ENCODE measurements around the gene SPI1. TPM values are rescaled to one million over a fixed set of nuclear protein-coding genes. Genes with fewer than 3 reads are reported as not detected.

The SPI1 gene
- total RNA-seq (1 to 10 TPM; 1.8 to 5.8 (median 2.1) TPM), total RNA-seq (0.04 to 19.3 (median 1.2) reads per million in 29 experiments)
- 1.8 TPM for total RNA-seq (2013)

- no peak within 1 kb of the TSS for H3K27ac ChIP-seq (ENCODE audit: low read length)
- no peaks in the 10 kb centered on the region for H3K36me3 Mint-ChIP-seq
- H3K27me3 ChIP-seq (replicated peaks in 1 of 2; ENCODE audit: control insufficient read depth in 2 of 2, extremely low read depth in 1 of 2, insufficient read depth in 2 of 2, low read length in 1 of 2) = no peaks in the 10 kb centered on the region
- H3K27me3 Mint-ChIP-seq = no peaks in the 10 kb centered on the region
- POLR2A ChIA-PET = no interaction called here
- no peaks in the 10 kb centered on the region for H3K36me3 ChIP-seq (ENCODE audit: control insufficient read depth in 2 of 2, extremely low read depth in 1 of 2, insufficient read depth in 1 of 2, low read length in 1 of 2)
- H3K4me1 Mint-ChIP-seq = peaks cover 2 to 6% (median 6%) of the 10 kb centered on the region in 3 donors
- no peaks in the 10 kb centered on the region for H3K9me3 ChIP-seq
- ATAC-seq (replicated peaks in 1 of 4) = peak in 1 of 4 experiments; percentile 33
- CTCF ChIA-PET = no interaction called here
- H3K9me3 Mint-ChIP-seq = no peaks in the 10 kb centered on the region
- H3K4me3 ChIP-seq (ENCODE audit: control insufficient read depth in 1 of 2, extremely low read depth in 1 of 2, low read length in 1 of 2) = peak within 1 kb of the TSS in 1 of 2 donors; percentile 11
- peak within 1 kb of the TSS in 1 of 3 donors; percentile 47 for H3K4me3 Mint-ChIP-seq
- H3K27ac Mint-ChIP-seq = peak within 1 kb of the TSS in 1 of 2 donors; percentile 67
- peak in 8 of 35 experiments; percentile 12 to 60 (median 26) for DNase-seq
- peaks cover 0 to 13% of the 10 kb centered on the region in 2 experiments for H3K4me1 ChIP-seq (ENCODE audit: control insufficient read depth in 1 of 2, extremely low read depth in 1 of 2, insufficient read depth in 2 of 2, low read length in 2 of 2)
- 62% methylated on average over 26 of the region's 31 CpGs for WGBS (ENCODE audit: insufficient coverage)
Observed at GRCh38 chr11:47378010-47378835, at the start of gene SPI1. Gene SPI1 (minus strand): TSS chr11:47378547. CDS start chr11:47378353, 194 bp downstream.

- CTCF ChIA-PET = interaction anchor here in 1 of 2 donors (1.2 kb wide), 1 partner anchor 14 kb away, joined by 4 read pairs; no protein-coding TSS in a partner anchor
- Histone ChIP-seq H3K36me3 (ENCODE audit: control insufficient read depth in 2 of 2, extremely low read depth in 1 of 2, insufficient read depth in 1 of 2, low read length in 1 of 2) (peaks cover 3 to 31% of the 10 kb centered on the region in 2 donors), H3K27ac (ENCODE audit: low read length) (peak within 1 kb of the TSS; percentile 63), H3K4me1 (ENCODE audit: control insufficient read depth in 1 of 2, extremely low read depth in 1 of 2, insufficient read depth in 2 of 2, low read length in 2 of 2) (peaks cover 9 to 29% of the 10 kb centered on the region in 2 experiments), H3K4me3 (ENCODE audit: control insufficient read depth in 1 of 2, extremely low read depth in 1 of 2, low read length in 1 of 2) (peak within 1 kb of the TSS; percentile 86 to 93), H3K27me3 (replicated peaks in 1 of 2; ENCODE audit: control insufficient read depth in 2 of 2, extremely low read depth in 1 of 2, insufficient read depth in 2 of 2, low read length in 1 of 2) (no peaks in the 10 kb centered on the region), H3K9me3 (no peaks in the 10 kb centered on the region)
- WGBS (ENCODE audit: insufficient coverage) = under 1% methylated on average over 50 of the region's 62 CpGs
- H3K36me3 Mint-ChIP-seq = peaks cover 28% of the 10 kb centered on the region
- POLR2A ChIA-PET = interaction anchor here (0.6 to 0.7 kb wide), 3 partner anchors 14 to 720 kb away, joined by 3 to 7 read pairs (median 5); no protein-coding TSS in a partner anchor
- peak within 1 kb of the TSS; percentile 98 to 99 for H3K27ac Mint-ChIP-seq
- ATAC-seq (replicated peaks in 1 of 4) (peak; percentile 97 to 99 (median 98)), DNase-seq (peak; percentile 90 to 99 (median 95))
- H3K4me1 Mint-ChIP-seq = peaks cover 25 to 31% (median 30%) of the 10 kb centered on the region in 3 donors
- no peaks in the 10 kb centered on the region for H3K27me3 Mint-ChIP-seq
- peak within 1 kb of the TSS; percentile 99 to 100 (median 99) for H3K4me3 Mint-ChIP-seq
- no peaks in the 10 kb centered on the region for H3K9me3 Mint-ChIP-seq
Observed at GRCh38 chr11:47426062-47426956, 48.0 kb upstream of the SPI1 start, which contains the start of gene PSMC3. Gene PSMC3 (minus strand): TSS chr11:47426439. CDS start chr11:47426279, 160 bp downstream.

- CTCF ChIA-PET = no interaction called here
Observed at GRCh38 chr11:47425611-47426010, 47.3 kb upstream of the SPI1 start.

GRCh38 chr11:47418454-47419259 is 40.3 kb upstream of the SPI1 start:
- ChIA-PET CTCF (no interaction called here), POLR2A (no interaction called here)
- DNase-seq (no peak), ATAC-seq (replicated peaks in 1 of 4) (peak in 1 of 4 experiments; percentile 13)
- H3K4me1 ChIP-seq (ENCODE audit: control insufficient read depth in 1 of 2, extremely low read depth in 1 of 2, insufficient read depth in 2 of 2, low read length in 2 of 2) = no peaks in the 10 kb centered on the region
- H3K4me1 Mint-ChIP-seq = peaks cover 0 to 2% (median 2%) of the 10 kb centered on the region in 3 donors
- H3K36me3 ChIP-seq (ENCODE audit: control insufficient read depth in 2 of 2, extremely low read depth in 1 of 2, insufficient read depth in 1 of 2, low read length in 1 of 2) = peaks cover 22 to 77% of the 10 kb centered on the region in 2 donors
- 88% methylated on average over 20 of the region's 23 CpGs for WGBS (ENCODE audit: insufficient coverage)
- no peak overlapping the region for H3K4me3 ChIP-seq (ENCODE audit: control insufficient read depth in 1 of 2, extremely low read depth in 1 of 2, low read length in 1 of 2)
- no peak overlapping the region for H3K27ac ChIP-seq (ENCODE audit: low read length)
- H3K9me3 ChIP-seq = no peaks in the 10 kb centered on the region
- no peak overlapping the region for H3K4me3 Mint-ChIP-seq
- peaks cover 45% of the 10 kb centered on the region for H3K36me3 Mint-ChIP-seq
- H3K27me3 Mint-ChIP-seq = no peaks in the 10 kb centered on the region
- no peaks in the 10 kb centered on the region for H3K27me3 ChIP-seq (replicated peaks in 1 of 2; ENCODE audit: control insufficient read depth in 2 of 2, extremely low read depth in 1 of 2, insufficient read depth in 2 of 2, low read length in 1 of 2)
- H3K27ac Mint-ChIP-seq = no peak overlapping the region
- no peaks in the 10 kb centered on the region for H3K9me3 Mint-ChIP-seq

More at GRCh38 chr11:47425611-47426010, 47.3 kb upstream of the SPI1 start:
- Histone ChIP-seq H3K4me3 (ENCODE audit: control insufficient read depth in 1 of 2, extremely low read depth in 1 of 2, low read length in 1 of 2) (peak overlapping the region; percentile 86 to 93), H3K27me3 (replicated peaks in 1 of 2; ENCODE audit: control insufficient read depth in 2 of 2, extremely low read depth in 1 of 2, insufficient read depth in 2 of 2, low read length in 1 of 2) (no peaks in the 10 kb centered on the region), H3K36me3 (ENCODE audit: control insufficient read depth in 2 of 2, extremely low read depth in 1 of 2, insufficient read depth in 1 of 2, low read length in 1 of 2) (peaks cover 4 to 34% of the 10 kb centered on the region in 2 donors), H3K4me1 (ENCODE audit: control insufficient read depth in 1 of 2, extremely low read depth in 1 of 2, insufficient read depth in 2 of 2, low read length in 2 of 2) (peaks cover 9 to 29% of the 10 kb centered on the region in 2 experiments), H3K27ac (ENCODE audit: low read length) (peak overlapping the region; percentile 63), H3K9me3 (no peaks in the 10 kb centered on the region)
- Mint-ChIP-seq H3K36me3 (peaks cover 31% of the 10 kb centered on the region), H3K27me3 (no peaks in the 10 kb centered on the region), H3K4me1 (peaks cover 26 to 32% (median 30%) of the 10 kb centered on the region in 3 donors), H3K27ac (peak overlapping the region; percentile 98 to 99), H3K4me3 (peak overlapping the region; percentile 99 to 100 (median 99)), H3K9me3 (no peaks in the 10 kb centered on the region)
- 0% methylated on average over 9 of the region's 14 CpGs for WGBS (ENCODE audit: insufficient coverage)
- POLR2A ChIA-PET = interaction anchor here in 1 of 2 donors (0.7 kb wide), 1 partner anchor 17 kb away, joined by 3 read pairs; no protein-coding TSS in a partner anchor
- ATAC-seq (replicated peaks in 1 of 4) (no peak), DNase-seq (peak in 1 of 35 experiments; percentile 22)

- Mint-ChIP-seq H3K4me3 (no peak overlapping the region), H3K9me3 (no peaks in the 10 kb centered on the region), H3K27ac (no peak overlapping the region), H3K27me3 (no peaks in the 10 kb centered on the region), H3K4me1 (peaks cover 0 to 2% (median 2%) of the 10 kb centered on the region in 3 donors), H3K36me3 (peaks cover 43% of the 10 kb centered on the region)
- ChIA-PET POLR2A (no interaction called here), CTCF (no interaction called here)
- ATAC-seq (replicated peaks in 1 of 4) (no peak), DNase-seq (no peak)
- no peak overlapping the region for H3K27ac ChIP-seq (ENCODE audit: low read length)
- H3K9me3 ChIP-seq = no peaks in the 10 kb centered on the region
- H3K4me1 ChIP-seq (ENCODE audit: control insufficient read depth in 1 of 2, extremely low read depth in 1 of 2, insufficient read depth in 2 of 2, low read length in 2 of 2) = no peaks in the 10 kb centered on the region
- H3K27me3 ChIP-seq (replicated peaks in 1 of 2; ENCODE audit: control insufficient read depth in 2 of 2, extremely low read depth in 1 of 2, insufficient read depth in 2 of 2, low read length in 1 of 2) = no peaks in the 10 kb centered on the region
- H3K36me3 ChIP-seq (ENCODE audit: control insufficient read depth in 2 of 2, extremely low read depth in 1 of 2, insufficient read depth in 1 of 2, low read length in 1 of 2) = peaks cover 22 to 76% of the 10 kb centered on the region in 2 donors
- whole genome bisulfite sequencing (ENCODE audit: insufficient coverage) = 95% methylated on average over 6 of the region's 6 CpGs
- no peak overlapping the region for H3K4me3 ChIP-seq (ENCODE audit: control insufficient read depth in 1 of 2, extremely low read depth in 1 of 2, low read length in 1 of 2)
Observed at GRCh38 chr11:47417712-47418111, 39.4 kb upstream of the SPI1 start.

All from T-cell (primary cell).